ENCODE measurements around the gene GPATCH1. TPM values are rescaled to one million over a fixed set of nuclear protein-coding genes. Genes with fewer than 3 reads are reported as not detected.

GPATCH1 gene
- total and polyA plus RNA-seq, 2 of the 13 experiments (the other 11 are each of a cell fraction or from before 2014, with no cell fraction given): 6.8 to 6.9 TPM

- TF ChIP-seq ZNF337 (CRISPR knock-in tag; IDR thresholded peaks at IDR 0.05; ENCODE audit: borderline replicate concordance, low read depth) (no peak; the same call in 1 of the 2 replicates), SRSF4 (IDR thresholded peaks at IDR 0.05; ENCODE audit: low read depth, low read length, poor library complexity, severe bottlenecking) (no peak), SP2 (CRISPR knock-in tag; IDR thresholded peaks at IDR 0.05) (no peak), ZNF605 (CRISPR knock-in tag; IDR thresholded peaks at IDR 0.05) (peak; percentile 76), ZNF556 (CRISPR knock-in tag; IDR thresholded peaks at IDR 0.05; ENCODE audit: borderline replicate concordance) (peak; percentile 89; the same call in 1 of the 2 replicates), POLR2G (IDR thresholded peaks at IDR 0.05; ENCODE audit: low read depth, low read length) (peak; percentile 68; the same call in 1 of the 2 replicates), RFXANK (CRISPR knock-in tag; IDR thresholded peaks at IDR 0.05) (no peak), MAZ (IDR thresholded peaks at IDR 0.05; ENCODE audit: borderline replicate concordance, low read depth, low read length) (peak; percentile 70; the same call in 1 of the 2 replicates), MAZ (CRISPR knock-in tag; IDR thresholded peaks at IDR 0.05; ENCODE audit: low read depth) (0 out of 2 replicates have a peak, but pooled peaks have one; percentile 34), ATAD3A (CRISPR knock-in tag; IDR thresholded peaks at IDR 0.05) (no peak), ZNF740 (CRISPR knock-in tag; IDR thresholded peaks at IDR 0.05) (peak; percentile 55; the same call in 1 of the 2 replicates), ELK4 (CRISPR knock-in tag; IDR thresholded peaks at IDR 0.05; ENCODE audit: borderline replicate concordance) (no peak), ZNF383 (CRISPR knock-in tag; IDR thresholded peaks at IDR 0.05; ENCODE audit: borderline replicate concordance) (no peak), ARNT2 (CRISPR knock-in tag; IDR thresholded peaks at IDR 0.05; ENCODE audit: low read depth) (no peak; the same call in none of the 2 replicates), NR2F2 (IDR thresholded peaks at IDR 0.05; ENCODE audit: borderline replicate concordance, low read depth) (no peak), ZFP62 (CRISPR knock-in tag; IDR thresholded peaks at IDR 0.05) (no peak), ZNF546 (CRISPR knock-in tag; conservative IDR thresholded peaks at IDR 0.05) (no peak), DR1 (CRISPR knock-in tag; IDR thresholded peaks at IDR 0.05) (no peak; the same call in 1 of the 2 replicates), ZZZ3 (CRISPR knock-in tag; IDR thresholded peaks at IDR 0.05; ENCODE audit: borderline replicate concordance) (peak; percentile 56; the same call in 1 of the 2 replicates), ZNF317 (CRISPR knock-in tag; IDR thresholded peaks at IDR 0.05) (peak; percentile 59; the same call in 1 of the 2 replicates), THAP9 (CRISPR knock-in tag; IDR thresholded peaks at IDR 0.05; ENCODE audit: borderline replicate concordance) (no peak; the same call in 1 of the 2 replicates), FOXM1 (CRISPR knock-in tag; IDR thresholded peaks at IDR 0.05) (no peak), FOXJ3 (CRISPR knock-in tag; IDR thresholded peaks at IDR 0.05; ENCODE audit: borderline replicate concordance) (peak; percentile 67; the same call in 1 of the 2 replicates)
- TF ChIP-seq, protein P1, sequence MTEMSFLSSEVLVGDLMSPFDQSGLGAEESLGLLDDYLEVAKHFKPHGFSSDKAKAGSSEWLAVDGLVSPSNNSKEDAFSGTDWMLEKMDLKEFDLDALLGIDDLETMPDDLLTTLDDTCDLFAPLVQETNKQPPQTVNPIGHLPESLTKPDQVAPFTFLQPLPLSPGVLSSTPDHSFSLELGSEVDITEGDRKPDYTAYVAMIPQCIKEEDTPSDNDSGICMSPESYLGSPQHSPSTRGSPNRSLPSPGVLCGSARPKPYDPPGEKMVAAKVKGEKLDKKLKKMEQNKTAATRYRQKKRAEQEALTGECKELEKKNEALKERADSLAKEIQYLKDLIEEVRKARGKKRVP (CRISPR knock-in tag; IDR thresholded peaks at IDR 0.05): peak in 1 of 2 experiments; percentile 91; a peak in 2 of 4 replicates
Measured at GRCh38 chr19:33040994-33041827, 39.8 kb upstream of the GPATCH1 start (continued).
